GM12878 (cell line): Measurements from ENCODE around the gene MGME1. TPM values are rescaled to one million over a fixed set of nuclear protein-coding genes. Genes with fewer than 3 reads are reported as not detected.

ENCODE experiments used
- ATAC-seq: fragments of 200-7000 bp; cut with Tn5 transposase; 3 replicates; pipeline ENCODE4 v1.9.1; 2020; ENCODE audit warnings: mild to moderate bottlenecking, moderate library complexity
- BruUV-seq: library from RNA; stranded (reverse); fragments of 400-500 nt; replicated peaks from 2 replicates; lab custom pipeline; 2021; lab: Mats Ljungman, UMichigan
- CTCF ChIA-PET: fragments of 300-600 bp; sonication (Branson Sonifier 250); formaldehyde crosslinking; extraction: SDS; loops from one replicate; lab custom pipeline; 2021; ENCODE audit warnings: inconsistent platforms; lab: Yijun Ruan, JAX
- POLR2A ChIA-PET: fragments of 350-600 bp; formaldehyde crosslinking; extraction: SDS; loops from one replicate; lab custom pipeline; 2021; ENCODE audit warnings: inconsistent platforms; lab: Charles Lee
- RAD21 ChIA-PET: fragments of 300-600 bp; sonication (Branson Sonifier 250); formaldehyde crosslinking; loops from one replicate; lab custom pipeline; 2023; ENCODE audit warnings: antibody characterized with exemption; ENCODE audit not compliant: unreplicated experiment; lab: Charles Lee
- SMC1A ChIA-PET: fragments of 300-600 bp; sonication (Branson Sonifier 250); formaldehyde crosslinking; loops from one replicate; lab custom pipeline; 2023; ENCODE audit not compliant: unreplicated experiment, uncharacterized antibody; lab: Charles Lee
- DNase-seq: peaks from one replicate; pipeline ENCODE4 v3.0.0-alpha.2; 2011; ENCODE audit warnings: low read depth, low spot score
- FAIRE-seq: peaks from 3 replicates; lab custom pipeline; 2011; peaks lifted over from hg19 to GRCh38; lab: Jason Lieb, UNC
- H2AFZ ChIP-seq: 2 replicates; pipeline ENCODE4 v1.6.0; 2011; ENCODE audit warnings: low read depth, low read length, control low read depth; ENCODE audit not compliant: control insufficient read depth
- H3K27ac ChIP-seq: 2 replicates; pipeline ENCODE4 v1.5.1; 2011; ENCODE audit warnings: control low read depth; ENCODE audit not compliant: control insufficient read depth, insufficient read depth
- H3K27me3 ChIP-seq, 2 experiments: replicated peaks in 1 of 2; 2 replicates each; pipeline versions ENCODE4 v1.6.0 to v1.6.1; 2011; ENCODE audit warnings: low read length in 1 of 2; ENCODE audit not compliant: control insufficient read depth in 2 of 2, insufficient read depth in 2 of 2
- H3K36me3 ChIP-seq, 2 experiments: 2 replicates each; pipeline ENCODE4 v1.5.1; 2011; ENCODE audit warnings: low read length in 1 of 2; ENCODE audit not compliant: control insufficient read depth in 2 of 2, insufficient read depth in 2 of 2
- H3K4me1 ChIP-seq: 2 replicates; pipeline ENCODE4 v1.6.1; 2011; ENCODE audit warnings: mild to moderate bottlenecking, low read length, moderate library complexity, mixed read lengths; ENCODE audit not compliant: control insufficient read depth, insufficient read depth
- H3K4me2 ChIP-seq: 2 replicates; pipeline ENCODE4 v1.6.0; 2011; ENCODE audit warnings: control low read depth; ENCODE audit not compliant: control insufficient read depth, insufficient read depth
- H3K4me3 ChIP-seq: fragments of 200-600 bp; sonication (generic); 2 replicates; pipeline ENCODE4 v1.5.1; 2016
- H3K79me2 ChIP-seq: 2 replicates; pipeline ENCODE4 v1.6.0; 2011; ENCODE audit warnings: low read length; ENCODE audit not compliant: control insufficient read depth, insufficient read depth
- H3K9ac ChIP-seq: 2 replicates; pipeline ENCODE4 v1.8.0; 2011; ENCODE audit warnings: low read length, control low read depth, mixed read lengths; ENCODE audit not compliant: control insufficient read depth, insufficient read depth
- H3K9me3 ChIP-seq: replicated peaks from 3 replicates; pipeline ENCODE4 v1.5.1; 2011; ENCODE audit warnings: mild to moderate bottlenecking, low read length; ENCODE audit not compliant: control insufficient read depth, insufficient read depth
- H4K20me1 ChIP-seq: 2 replicates; pipeline ENCODE4 v1.6.0; 2011; ENCODE audit not compliant: control insufficient read depth, insufficient read depth
- BCL3 ChIP-seq: IDR thresholded peaks from 2 replicates; pipeline ENCODE4 v1.6.1; 2011; ENCODE audit warnings: borderline replicate concordance, low read depth, mild to moderate bottlenecking, moderate library complexity, low read length; ENCODE audit not compliant: insufficient read depth, poor library complexity, severe bottlenecking
- JUNB ChIP-seq: IDR thresholded peaks from 2 replicates; pipeline ENCODE4 v1.6.1; 2016; ENCODE audit warnings: antibody characterized with exemption, mild to moderate bottlenecking
- TARDBP ChIP-seq: IDR thresholded peaks from 2 replicates; pipeline ENCODE4 v1.6.1; 2016; ENCODE audit warnings: borderline replicate concordance
- ZNF384 ChIP-seq: IDR thresholded peaks from 2 replicates; pipeline ENCODE4 v1.6.1; 2012; ENCODE audit warnings: low read depth, mild to moderate bottlenecking, low read length, improper control_type of control experiment, borderline replicate concordance
- WGBS: methylation state at CpG from one replicate; pipeline ENCODE4 v1.1.6; 2016; ENCODE audit warnings: low lambda C conversion rate; ENCODE audit not compliant: insufficient replicate concordance, insufficient coverage; ENCODE audit errors: missing lambda C conversion rate; 5-methylcytosine and 5-hydroxymethylcytosine counted together
- in situ Hi-C: fragments of 300-500 bp; cut with MboI; formaldehyde crosslinking; loops from 9 replicates; pipeline ENCODE4 v1.14.3; 2018; ENCODE audit warnings: mixed read lengths
- intact Hi-C: fragments of 100-400 bp; cut with micrococcal nuclease; formaldehyde crosslinking; loops from one replicate; pipeline ENCODE4 v1.14.2; 2022; ENCODE audit not compliant: unreplicated experiment
- polyA plus RNA-seq, 11 experiments: library from polyadenylated mRNA; depleted of rRNA in 4 of 11; unstranded in 6 of 11; stranded (reverse) in 5 of 11; fragments of >200 nt; fragmentation: Nextera tagmentation in 4 of 11; fragmentation: Illumina TruSeq in 1 of 11; extraction: Ambion mirVana in 4 of 11; extraction: Trizol in 1 of 11; gene quantifications; 1 replicate in 1 of 11; 2 replicates in 10 of 11; pipeline versions ENCODE4 v1.2.1 to v1.2.3, GENCODE V29; 2011 to 2016; ENCODE audit warnings: inconsistent platforms in 2 of 11, missing spikeins in 2 of 11, low read depth in 1 of 11
- total RNA-seq, 4 experiments: library from RNA; depleted of rRNA in 3 of 4; stranded (reverse); fragments of >200 nt in 3 of 4; fragmentation: Illumina TruSeq in 1 of 4; extraction: Trizol in 1 of 4; gene quantifications; 2 replicates each; pipeline versions ENCODE4 v1.2.1 to v1.2.3, GENCODE V29; 2013 to 2021

The MGME1 gene
- total and polyA plus RNA-seq, 10 of the 15 experiments (the other 5 are each of a cell fraction or from before 2014, with no cell fraction given) = 13.4 to 44.8 (median 30.6) TPM

GRCh38 chr20:17936286-17936760, 32.5 kb upstream of the MGME1 start:
- FAIRE-seq (no peak), ATAC-seq (no peak), DNase-seq (no peak)
- H3K9ac ChIP-seq = no peak overlapping the region
- H3K4me1 ChIP-seq = peaks cover 20% of the 10 kb centered on the region
- H3K27ac ChIP-seq = no peak overlapping the region
- H4K20me1 ChIP-seq = no peaks in the 10 kb centered on the region
- no peak overlapping the region for H3K4me3 ChIP-seq
- H3K4me2 ChIP-seq = no peak overlapping the region
- no peaks in the 10 kb centered on the region for H3K27me3 ChIP-seq
- RAD21 ChIA-PET = interaction anchor here (4.3 kb wide), 1 partner anchor 59 kb away, joined by 19 read pairs; no protein-coding TSS in a partner anchor
- no peaks in the 10 kb centered on the region; the same call in 2 of the 3 replicates for H3K9me3 ChIP-seq
- no peaks in the 10 kb centered on the region for H3K79me2 ChIP-seq
- 42% methylated on average over 8 of the region's 8 CpGs for WGBS
- H2AFZ ChIP-seq = no peak overlapping the region
- TF ChIP-seq BCL3 (no peak), ZNF384 (no peak), JUNB (0 out of 2 replicates have a peak, but pooled peaks have one; percentile 25), TARDBP (no peak)
- no TSS peak for BruUV-seq
- POLR2A ChIA-PET = interaction anchor here (0.6 kb wide), 1 partner anchor 81 kb away, joined by 8 read pairs; no protein-coding TSS in a partner anchor
- intact Hi-C loops (loop anchor here (5.0 kb wide), 1 partner anchor 34 kb away; no protein-coding TSS in a partner anchor), in situ Hi-C loops (loop anchor here (5.0 kb wide), 1 partner anchor 399 kb away; no protein-coding TSS in a partner anchor)
- CTCF ChIA-PET = interaction anchor here (3.4 to 5.2 kb wide), 4 partner anchors 11 to 59 kb away, joined by 20 to 34 read pairs (median 26); no protein-coding TSS in a partner anchor
- SMC1A ChIA-PET = interaction anchor here (1.4 to 3.4 kb wide), 2 partner anchors 22 to 38 kb away, joined by 5 to 14 read pairs; no protein-coding TSS in a partner anchor
- peaks cover 7 to 11% of the 10 kb centered on the region in 2 experiments for H3K36me3 ChIP-seq
